GM18909 (cell line): Measurements from ENCODE around the gene CELF2.

Experiments used
- ATAC-seq: cut with Tn5 transposase; IDR thresholded peaks from one replicate; pipeline ENCODE4 v1.9.1; 2021; ENCODE audit warnings: mild to moderate bottlenecking; ENCODE audit not compliant: unreplicated experiment, poor library complexity

Gene CELF2

GRCh38 chr10:11020548-11020942 is 2.9 kb downstream of the CELF2 start:
- ATAC-seq = no peak

GRCh38 chr10:11022213-11022612 is 4.5 kb downstream of the CELF2 start:
- ATAC-seq = no peak

DNA sequence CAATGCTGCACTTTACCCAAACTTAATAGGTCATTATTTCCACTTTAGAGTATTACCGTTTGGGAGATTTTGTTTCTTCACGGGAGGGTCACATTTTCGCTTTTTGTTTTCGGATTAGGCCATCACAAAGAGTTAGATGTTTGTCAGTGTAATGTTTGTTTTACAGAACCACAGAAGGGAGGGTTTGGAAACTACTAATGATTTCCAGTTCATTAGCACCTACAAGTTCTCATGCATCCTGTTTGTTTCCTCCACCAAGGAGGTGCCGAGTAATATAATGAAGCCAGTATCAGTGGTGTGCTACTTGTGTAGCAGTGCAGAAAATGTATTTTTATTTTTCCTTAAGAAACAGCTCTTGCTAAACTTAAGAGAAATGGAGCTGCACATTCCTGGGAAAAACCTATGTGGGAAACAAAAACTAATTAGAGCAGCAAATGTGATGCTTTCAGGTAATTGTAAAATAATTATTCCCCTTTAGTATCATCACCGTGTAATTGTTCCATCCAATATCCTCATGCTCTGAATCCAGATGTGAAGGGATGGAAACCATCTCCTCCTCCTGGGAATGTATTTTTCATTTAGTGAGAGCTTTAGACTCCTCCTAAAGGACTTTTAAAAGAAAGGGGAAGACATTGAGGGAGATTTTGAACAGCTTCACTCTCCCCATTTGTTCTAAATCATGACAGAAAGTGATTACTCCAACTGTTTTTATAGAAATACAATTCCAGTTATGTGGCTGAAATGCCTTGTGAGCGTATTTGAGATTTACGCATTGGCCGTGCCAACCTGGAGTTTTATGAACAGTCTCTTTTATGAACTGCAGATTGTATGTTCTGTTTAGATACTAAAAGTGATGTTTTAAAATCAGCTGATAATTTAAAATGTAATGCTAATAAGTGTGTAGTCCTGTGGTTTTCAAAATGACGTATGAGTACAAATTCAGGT is 5.6 kb downstream of the CELF2 start:
- no peak for ATAC-seq

- no peak for ATAC-seq
Observed at GRCh38 chr10:11024596-11024995, 6.9 kb downstream of the CELF2 start.

DNA sequence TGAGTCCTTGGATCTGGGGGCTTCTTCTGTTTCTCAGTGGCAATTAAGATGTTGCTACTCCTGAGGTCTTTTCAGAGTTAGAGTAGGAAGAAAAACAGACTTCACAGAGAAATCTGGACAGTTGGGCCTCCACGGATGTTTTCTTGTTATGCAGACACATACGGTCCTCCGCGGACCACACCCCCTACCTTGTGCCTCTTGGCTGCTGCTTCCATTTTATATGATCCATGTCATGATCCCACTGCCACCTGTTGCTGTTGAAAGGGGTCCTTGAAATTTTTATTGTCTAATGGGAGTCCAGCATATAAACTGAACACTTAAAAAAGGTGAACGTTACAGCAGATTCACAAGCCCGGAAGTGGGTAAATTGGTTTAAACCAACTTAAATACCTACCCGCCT is 8.3 kb downstream of the CELF2 start:
- ATAC-seq = no peak

- no peak for ATAC-seq
Observed at GRCh38 chr10:11026773-11027172, 9.1 kb downstream of the CELF2 start.

DNA sequence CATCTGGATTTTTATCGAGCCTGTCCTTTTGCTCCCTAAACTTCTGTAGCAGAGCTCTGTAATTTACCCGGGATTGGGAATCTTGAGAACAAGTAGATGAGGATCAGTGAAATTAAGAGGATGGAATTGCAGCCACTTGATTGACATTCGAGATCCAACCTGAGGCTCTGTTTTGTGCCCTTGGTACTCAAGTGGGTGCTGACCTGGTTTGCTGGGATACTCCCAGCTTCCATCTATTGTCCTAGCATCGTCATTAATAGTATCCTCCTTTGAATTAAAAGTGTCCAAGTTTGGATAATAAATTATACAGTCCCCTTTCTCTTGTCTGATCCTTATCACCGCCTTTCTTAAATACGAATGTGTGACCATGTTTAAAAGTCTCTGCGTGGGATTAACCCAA is 17.1 kb downstream of the CELF2 start:
- no peak for ATAC-seq

DNA sequence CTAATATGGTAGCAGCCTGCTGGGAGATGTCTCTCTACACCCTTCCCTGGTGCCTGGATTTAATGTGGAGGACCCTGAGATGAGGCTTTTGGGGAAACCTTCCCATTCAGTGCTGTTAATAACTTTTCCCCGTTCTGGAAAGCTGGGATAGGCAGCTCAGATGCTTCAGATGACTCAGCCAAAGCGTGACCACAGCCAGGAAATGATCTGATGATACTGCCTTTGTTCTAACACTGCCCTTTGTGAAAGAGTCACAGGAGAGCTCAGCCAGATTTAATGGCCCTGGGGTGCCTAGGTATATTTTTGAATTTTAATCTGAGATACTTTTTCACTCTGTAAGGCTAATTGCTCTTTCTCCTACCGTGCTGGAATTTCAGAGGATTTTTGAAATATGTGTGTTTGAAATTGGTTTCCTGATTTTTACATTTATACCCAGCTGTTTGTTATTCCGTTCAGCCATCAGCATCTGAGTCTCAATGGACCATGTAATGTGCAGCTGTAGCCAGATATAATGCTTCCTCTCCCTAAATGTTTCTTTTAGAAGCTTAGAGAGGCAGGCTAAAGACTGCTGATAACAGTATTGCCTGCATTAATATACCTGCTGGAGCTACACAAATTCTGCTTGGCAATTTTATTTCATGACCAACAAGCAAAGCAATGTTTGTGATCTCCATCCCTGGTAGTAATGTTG is 17.8 kb downstream of the CELF2 start:
- no peak for ATAC-seq

GRCh38 chr10:11036424-11037011 is 18.8 kb downstream of the CELF2 start:
- ATAC-seq = no peak

DNA sequence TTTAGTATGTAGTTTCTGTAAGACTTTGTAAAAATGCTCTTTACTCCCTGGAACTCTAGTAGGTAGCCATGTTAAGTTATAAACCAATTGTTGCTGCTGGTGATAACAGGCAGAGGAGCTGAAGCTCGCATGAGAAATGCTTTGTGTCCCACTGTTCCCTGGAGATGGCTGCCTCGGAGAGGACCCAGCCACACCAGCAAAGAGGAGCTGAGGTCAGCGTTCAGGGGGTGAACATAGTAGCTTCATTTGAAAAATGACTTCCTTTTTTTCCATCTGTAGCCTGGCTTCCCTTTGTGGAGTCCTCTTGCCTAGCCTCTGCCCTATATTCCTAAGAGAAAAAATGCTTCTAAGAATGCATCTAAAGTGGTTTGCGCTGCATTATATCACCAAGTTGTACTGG is 20.3 kb downstream of the CELF2 start:
- no peak for ATAC-seq

GRCh38 chr10:11042357-11042756 is 24.7 kb downstream of the CELF2 start:
- ATAC-seq = no peak

GRCh38 chr10:11043039-11043438 is 25.4 kb downstream of the CELF2 start:
- no peak for ATAC-seq

GRCh38 chr10:11043446-11044127 is 25.9 kb downstream of the CELF2 start:
- no peak for ATAC-seq

DNA sequence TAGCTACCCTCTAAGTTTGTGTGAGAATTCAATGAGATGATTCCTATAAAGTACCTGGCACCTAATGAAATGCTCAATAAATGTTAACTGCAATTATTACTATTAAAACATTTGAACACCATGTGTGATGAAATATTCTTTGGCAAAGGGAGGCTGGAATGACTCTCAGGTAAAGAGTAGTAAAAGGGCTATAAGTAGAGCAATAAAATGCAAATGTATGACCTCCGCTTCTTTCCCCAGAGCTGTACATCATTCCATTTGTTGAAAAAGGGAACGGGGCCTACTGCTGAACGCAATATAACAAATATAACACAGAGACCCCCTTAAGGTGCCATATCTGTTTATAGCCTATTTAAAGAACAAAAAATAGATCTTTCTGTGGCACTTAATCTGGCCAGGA is 27.8 kb downstream of the CELF2 start:
- no peak for ATAC-seq

DNA sequence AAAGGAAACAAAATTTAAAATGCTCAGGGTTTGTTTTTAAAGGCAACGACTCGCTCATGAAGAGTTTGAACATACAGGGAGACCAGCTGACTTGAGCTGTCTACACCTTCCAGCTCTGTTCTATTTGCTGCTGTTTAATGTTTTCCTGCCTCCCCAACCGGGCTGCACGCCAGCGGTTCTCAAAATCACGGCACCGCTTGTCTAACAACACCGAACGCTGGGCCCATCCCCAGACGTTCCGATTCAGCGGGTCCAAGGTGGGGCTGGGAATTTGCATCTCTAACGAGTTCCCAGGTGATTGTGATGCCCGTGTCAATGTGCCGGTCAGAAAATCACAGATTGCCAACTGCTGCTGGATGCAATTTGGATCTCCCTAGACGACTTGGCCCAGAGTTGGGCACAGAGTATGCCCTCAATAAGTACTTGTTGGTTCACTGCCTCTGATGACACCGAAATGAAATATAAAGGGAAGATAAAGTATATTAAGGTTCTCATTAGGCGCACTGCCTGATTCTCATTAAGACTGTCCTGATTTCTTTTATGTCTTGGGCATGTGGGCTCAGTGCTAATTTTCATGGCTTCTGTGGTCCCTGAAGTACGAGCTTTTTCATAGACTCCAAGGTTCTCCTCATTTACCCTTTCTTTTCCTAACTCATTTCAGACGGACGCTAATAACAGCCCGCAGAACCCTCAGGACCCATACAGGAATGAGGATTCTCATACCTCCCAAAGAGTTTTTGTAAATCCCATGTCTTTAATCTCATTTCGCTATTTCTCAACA is 28.5 kb downstream of the CELF2 start:
- ATAC-seq = no peak

- ATAC-seq = no peak
Observed at GRCh38 chr10:11046776-11047160, 29.1 kb downstream of the CELF2 start.

GRCh38 chr10:11048707-11049278 is 31.1 kb downstream of the CELF2 start:
- ATAC-seq = no peak

DNA sequence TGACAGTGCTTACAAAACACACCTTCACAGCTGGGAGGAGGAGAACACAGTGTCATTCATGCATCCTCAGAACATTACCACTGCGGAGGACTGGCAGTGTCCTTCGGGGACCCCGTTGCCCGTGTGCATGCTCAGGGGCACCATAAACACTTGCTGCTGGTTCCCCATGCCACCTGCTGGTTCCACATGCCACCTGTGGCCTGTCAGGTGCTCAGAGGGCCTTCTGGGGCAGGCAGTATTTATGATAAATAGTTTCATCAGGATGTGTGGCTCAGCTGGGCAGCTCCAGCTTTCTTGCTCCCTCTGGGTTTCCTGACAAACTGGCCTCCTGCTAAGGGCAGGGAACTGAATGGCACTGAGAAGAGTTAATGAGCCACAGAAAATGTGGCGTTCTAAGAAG is 32.1 kb downstream of the CELF2 start:
- ATAC-seq = no peak
